A673 (cell line): ENCODE results near the gene USP9X. TPM values are rescaled to one million over a fixed set of nuclear protein-coding genes. Genes with fewer than 3 reads are reported as not detected.

Experiments used
- BruUV-seq: library from RNA; stranded (reverse); fragments of 400-500 nt; replicated peaks from 2 replicates; lab custom pipeline; 2021; lab: Mats Ljungman, UMichigan
- CTCF ChIA-PET: fragments of 300-600 bp; sonication (Branson Sonifier 250); formaldehyde crosslinking; loops from one replicate; lab custom pipeline; 2022; ENCODE audit warnings: antibody characterized with exemption; lab: Charles Lee
- POLR2A ChIA-PET: fragments of 300-600 bp; sonication (Branson Sonifier 250); formaldehyde crosslinking; loops from one replicate; lab custom pipeline; 2022; ENCODE audit warnings: antibody characterized with exemption; ENCODE audit not compliant: low non-redundant PET; lab: Charles Lee
- DNase-seq: peaks from one replicate; pipeline ENCODE4 v3.0.0-alpha.2; 2015; ENCODE audit warnings: low spot score
- H3K27ac ChIP-seq: fragments of 200-600 bp; sonication (generic); 2 replicates; pipeline ENCODE4 v1.5.1; 2016; ENCODE audit warnings: mixed run types, low read depth, mild to moderate bottlenecking, mixed read lengths, antibody characterized with exemption, low read length; ENCODE audit not compliant: poor library complexity, severe bottlenecking
- H3K27me3 ChIP-seq: fragments of 200-600 bp; sonication (generic); replicated peaks from 2 replicates; pipeline ENCODE4 v1.6.1; 2017; ENCODE audit warnings: mixed run types, low read depth, mild to moderate bottlenecking, mixed read lengths, antibody characterized with exemption, low read length; ENCODE audit not compliant: insufficient read depth, poor library complexity
- H3K36me3 ChIP-seq: fragments of 200-600 bp; sonication (generic); 2 replicates; pipeline ENCODE4 v1.6.1; 2016; ENCODE audit warnings: mixed run types, mild to moderate bottlenecking, mixed read lengths, antibody characterized with exemption, low read length; ENCODE audit not compliant: insufficient read depth, poor library complexity, severe bottlenecking
- H3K4me1 ChIP-seq: fragments of 200-600 bp; sonication (generic); 2 replicates; pipeline ENCODE4 v1.6.1; 2017; ENCODE audit warnings: mixed run types, mild to moderate bottlenecking, mixed read lengths, antibody characterized with exemption, low read length; ENCODE audit not compliant: insufficient read depth, poor library complexity, severe bottlenecking
- H3K4me3 ChIP-seq: fragments of 200-600 bp; sonication (generic); 2 replicates; pipeline ENCODE4 v1.5.1; 2016; ENCODE audit warnings: low read depth, mixed run types, mild to moderate bottlenecking, mixed read lengths, low read length; ENCODE audit not compliant: poor library complexity, severe bottlenecking
- H3K9me3 ChIP-seq: fragments of 200-600 bp; sonication (generic); 2 replicates; pipeline ENCODE4 v1.6.1; 2016; ENCODE audit warnings: mixed run types, low read depth, mild to moderate bottlenecking, mixed read lengths, antibody characterized with exemption, low read length; ENCODE audit not compliant: poor library complexity, severe bottlenecking
- EZH2 ChIP-seq: fragments of 200-600 bp; sonication (generic); IDR thresholded peaks from 2 replicates; pipeline ENCODE4 v1.6.1; 2017; ENCODE audit warnings: borderline replicate concordance, low read depth, mild to moderate bottlenecking, mixed read lengths, antibody characterized with exemption, low read length; ENCODE audit not compliant: poor library complexity, severe bottlenecking
- intact Hi-C: fragments of 100-400 bp; cut with micrococcal nuclease; formaldehyde crosslinking; loops from one replicate; pipeline ENCODE4 v1.10.0; 2022; ENCODE audit not compliant: unreplicated experiment
- total RNA-seq: library from RNA; stranded (reverse); gene quantifications from 2 replicates; pipeline ENCODE4 v1.2.3, GENCODE V29; 2021
- TF ChIP-seq, protein P1 (sequence below): fragments of 300-800, 200-600 bp; sonication (generic); conservative IDR thresholded peaks from 2 replicates; pipeline ENCODE4 v1.5.1; 2017; ENCODE audit warnings: low read depth, mild to moderate bottlenecking, antibody characterized with exemption, low read length, moderate library complexity, mixed read lengths

USP9X gene
- total RNA-seq, 1 experiment from 2014 or later: 70.6 TPM

DNA sequence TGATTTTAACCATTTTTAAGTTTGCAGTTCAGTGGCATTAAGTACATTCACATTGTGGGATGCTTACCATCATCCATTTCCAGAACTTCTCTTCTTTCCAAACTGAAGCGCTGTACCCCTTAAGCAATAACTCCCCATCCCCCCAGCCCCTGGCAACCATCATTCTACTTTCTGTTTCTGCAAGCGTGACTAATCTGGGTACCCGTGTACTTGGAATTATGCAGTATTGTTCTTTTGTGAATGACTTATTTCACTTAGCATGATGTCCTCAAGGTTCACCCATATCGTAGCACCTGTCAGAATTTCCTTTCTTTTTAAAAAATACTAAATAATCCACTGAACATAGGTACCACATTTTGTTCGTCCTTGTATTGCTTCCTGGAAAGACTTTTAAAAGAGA lies 32.9 kb downstream of the USP9X start:
- POLR2A ChIA-PET: no interaction called here
- H3K27me3 ChIP-seq: no peaks in the 10 kb centered on the region
- H3K27ac ChIP-seq: no peak overlapping the region
- no peaks in the 10 kb centered on the region for H3K9me3 ChIP-seq
- H3K4me1 ChIP-seq: peaks cover 24% of the 10 kb centered on the region
- TF ChIP-seq, protein P1, sequence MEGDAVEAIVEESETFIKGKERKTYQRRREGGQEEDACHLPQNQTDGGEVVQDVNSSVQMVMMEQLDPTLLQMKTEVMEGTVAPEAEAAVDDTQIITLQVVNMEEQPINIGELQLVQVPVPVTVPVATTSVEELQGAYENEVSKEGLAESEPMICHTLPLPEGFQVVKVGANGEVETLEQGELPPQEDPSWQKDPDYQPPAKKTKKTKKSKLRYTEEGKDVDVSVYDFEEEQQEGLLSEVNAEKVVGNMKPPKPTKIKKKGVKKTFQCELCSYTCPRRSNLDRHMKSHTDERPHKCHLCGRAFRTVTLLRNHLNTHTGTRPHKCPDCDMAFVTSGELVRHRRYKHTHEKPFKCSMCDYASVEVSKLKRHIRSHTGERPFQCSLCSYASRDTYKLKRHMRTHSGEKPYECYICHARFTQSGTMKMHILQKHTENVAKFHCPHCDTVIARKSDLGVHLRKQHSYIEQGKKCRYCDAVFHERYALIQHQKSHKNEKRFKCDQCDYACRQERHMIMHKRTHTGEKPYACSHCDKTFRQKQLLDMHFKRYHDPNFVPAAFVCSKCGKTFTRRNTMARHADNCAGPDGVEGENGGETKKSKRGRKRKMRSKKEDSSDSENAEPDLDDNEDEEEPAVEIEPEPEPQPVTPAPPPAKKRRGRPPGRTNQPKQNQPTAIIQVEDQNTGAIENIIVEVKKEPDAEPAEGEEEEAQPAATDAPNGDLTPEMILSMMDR: no peak
- TF ChIP-seq EZH2: no peak
- BruUV-seq: no TSS peak
- DNase-seq: no peak
- CTCF ChIA-PET: no interaction called here
- H3K4me3 ChIP-seq: no peak overlapping the region
- intact Hi-C loops: loop anchor here (5.0 to 10.0 kb wide), 2 partner anchors 241 to 573 kb away; no protein-coding TSS in a partner anchor
- no peaks in the 10 kb centered on the region for H3K36me3 ChIP-seq

DNA sequence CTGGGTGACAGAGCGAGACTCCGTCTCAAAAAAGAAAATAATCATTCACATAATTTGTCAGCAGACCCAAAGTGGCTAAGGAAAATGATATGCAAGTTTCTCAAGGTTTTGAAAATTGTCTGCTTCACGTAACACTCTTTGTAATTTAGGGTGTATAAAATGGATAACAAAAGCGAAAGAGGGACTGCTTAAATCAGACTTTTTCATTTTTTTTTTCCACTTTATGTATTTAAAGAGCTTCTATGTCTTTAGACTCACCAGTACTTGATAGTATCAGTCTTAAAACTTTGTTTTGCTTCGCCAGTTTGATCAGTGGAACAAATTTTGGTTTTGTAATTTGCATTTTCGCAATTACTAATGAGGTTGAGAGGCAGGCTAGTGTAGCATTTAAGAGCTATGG lies 34.6 kb downstream of the USP9X start:
- TF ChIP-seq, protein P1: no peak
- no peak for TF ChIP-seq EZH2
- peaks cover 21% of the 10 kb centered on the region for H3K4me1 ChIP-seq
- ChIA-PET CTCF (no interaction called here), POLR2A (no interaction called here)
- intact Hi-C loops: loop anchor here (5.0 to 10.0 kb wide), 2 partner anchors 243 to 575 kb away; no protein-coding TSS in a partner anchor
- H3K4me3 ChIP-seq: no peak overlapping the region
- no peaks in the 10 kb centered on the region for H3K36me3 ChIP-seq
- no peak for DNase-seq
- BruUV-seq: no TSS peak
- no peak overlapping the region for H3K27ac ChIP-seq
- H3K27me3 ChIP-seq: no peaks in the 10 kb centered on the region
- no peaks in the 10 kb centered on the region for H3K9me3 ChIP-seq

DNA sequence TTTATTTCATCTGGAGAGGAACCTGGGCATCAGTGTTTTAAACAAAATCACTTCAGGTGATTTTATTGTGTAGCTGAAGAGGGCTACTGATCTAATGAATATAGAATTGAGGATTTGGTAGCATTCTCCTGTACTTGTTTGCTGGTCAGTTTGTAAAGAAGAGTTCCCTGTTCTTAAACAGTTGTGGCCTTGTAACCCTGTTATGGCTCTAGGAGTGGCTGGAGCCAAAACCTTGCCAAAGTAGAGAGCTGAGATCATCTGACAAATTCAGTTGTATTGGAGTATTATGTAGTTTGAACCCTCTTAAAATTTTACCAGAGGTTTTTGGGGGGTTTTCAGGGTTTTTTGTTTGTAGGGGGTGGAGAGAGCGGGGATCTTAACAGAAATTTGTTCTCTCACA lies 36.5 kb downstream of the USP9X start:
- no peaks in the 10 kb centered on the region for H3K9me3 ChIP-seq
- BruUV-seq: no TSS peak
- no peak for TF ChIP-seq EZH2
- TF ChIP-seq, protein P1: no peak
- H3K27me3 ChIP-seq: no peaks in the 10 kb centered on the region
- POLR2A ChIA-PET: no interaction called here
- H3K27ac ChIP-seq: no peak overlapping the region
- no peak overlapping the region for H3K4me3 ChIP-seq
- CTCF ChIA-PET: no interaction called here
- intact Hi-C loops: no loop called here
- no peak for DNase-seq
- no peaks in the 10 kb centered on the region for H3K36me3 ChIP-seq
- H3K4me1 ChIP-seq: peaks cover 5% of the 10 kb centered on the region
